ENCODE results near the gene NCOR2.

Gene NCOR2

GRCh38 chr12:124545508-124546418 is 21.6 kb downstream of the NCOR2 start:
- TF ChIP-seq ESRRG (CRISPR knock-in tag; IDR thresholded peaks at IDR 0.05) (no peak), ZNF8 (CRISPR knock-in tag; IDR thresholded peaks at IDR 0.05) (no peak), ZNF565 (CRISPR knock-in tag; conservative IDR thresholded peaks at IDR 0.05; ENCODE audit: low read depth) (no peak), GLIS3 (CRISPR knock-in tag; IDR thresholded peaks at IDR 0.05) (no peak), OSR1 (CRISPR knock-in tag; IDR thresholded peaks at IDR 0.05) (no peak), CREB5 (CRISPR knock-in tag; IDR thresholded peaks at IDR 0.05; ENCODE audit: low read depth) (no peak), BACH2 (CRISPR knock-in tag; IDR thresholded peaks at IDR 0.05; ENCODE audit: borderline replicate concordance) (no peak), ZFP3 (CRISPR knock-in tag; IDR thresholded peaks at IDR 0.05) (no peak), RARB (CRISPR knock-in tag; IDR thresholded peaks at IDR 0.05) (no peak)
- ATAC-seq, result no peak

GRCh38 chr12:124544983-124545382 is 22.4 kb downstream of the NCOR2 start:
- ATAC-seq, result no peak
- TF ChIP-seq OSR1 (CRISPR knock-in tag; IDR thresholded peaks at IDR 0.05), result no peak
- no peak for TF ChIP-seq TCF4 (CRISPR knock-in tag; IDR thresholded peaks at IDR 0.05; ENCODE audit: borderline replicate concordance)
- no peak for TF ChIP-seq CREB5 (CRISPR knock-in tag; IDR thresholded peaks at IDR 0.05; ENCODE audit: low read depth)
- no peak for TF ChIP-seq ZFP30 (CRISPR knock-in tag; IDR thresholded peaks at IDR 0.05)
- no peak for TF ChIP-seq BACH2 (CRISPR knock-in tag; IDR thresholded peaks at IDR 0.05; ENCODE audit: borderline replicate concordance)
- TF ChIP-seq TOX (CRISPR knock-in tag; IDR thresholded peaks at IDR 0.05; ENCODE audit: borderline replicate concordance), result no peak

GRCh38 chr12:124544311-124544970 is 23.0 kb downstream of the NCOR2 start:
- TF ChIP-seq SNAI2 (CRISPR knock-in tag; IDR thresholded peaks at IDR 0.05) (no peak), CSRNP3 (CRISPR knock-in tag; IDR thresholded peaks at IDR 0.05) (no peak), ZC3H10 (CRISPR knock-in tag; IDR thresholded peaks at IDR 0.05) (no peak), TCF4 (CRISPR knock-in tag; IDR thresholded peaks at IDR 0.05; ENCODE audit: borderline replicate concordance) (peak; percentile 86), ZNF565 (CRISPR knock-in tag; conservative IDR thresholded peaks at IDR 0.05; ENCODE audit: low read depth) (no peak), GLIS3 (CRISPR knock-in tag; IDR thresholded peaks at IDR 0.05) (0 out of 2 replicates have a peak, but pooled peaks have one; percentile 3), ZNF70 (CRISPR knock-in tag; IDR thresholded peaks at IDR 0.05) (no peak), TSHZ2 (CRISPR knock-in tag; IDR thresholded peaks at IDR 0.05) (peak; percentile 80; the same call in 1 of the 2 replicates), TOX (CRISPR knock-in tag; IDR thresholded peaks at IDR 0.05; ENCODE audit: borderline replicate concordance) (no peak), CSDC2 (CRISPR knock-in tag; IDR thresholded peaks at IDR 0.05) (no peak), RARB (CRISPR knock-in tag; IDR thresholded peaks at IDR 0.05) (no peak), ZFP3 (CRISPR knock-in tag; IDR thresholded peaks at IDR 0.05) (no peak), POU6F1 (CRISPR knock-in tag; IDR thresholded peaks at IDR 0.05; ENCODE audit: borderline replicate concordance, low read depth) (no peak), PATZ1 (CRISPR knock-in tag; IDR thresholded peaks at IDR 0.05; ENCODE audit: borderline replicate concordance) (0 out of 2 replicates have a peak, but pooled peaks have one; percentile 43)
- peak; percentile 16 for ATAC-seq
